K562 (cell line): ENCODE measurements around the gene RNF11. TPM values are rescaled to one million over a fixed set of nuclear protein-coding genes. Genes with fewer than 3 reads are reported as not detected.
A peak's percentile ranks its signal among the peaks of the same experiment; 100 is the strongest.

ENCODE experiments used
- CC2D1A ChIP-seq: fragments of 450-650 bp; IDR thresholded peaks from 2 replicates; pipeline ENCODE4 v1.6.1; 2017; ENCODE audit warnings: mild to moderate bottlenecking
- DNMT1 ChIP-seq: fragments of 450-650 bp; IDR thresholded peaks from 2 replicates; pipeline ENCODE4 v1.6.1; 2016; ENCODE audit warnings: antibody characterized with exemption, mild to moderate bottlenecking
- ETV1 ChIP-seq: fragments of 450-650 bp; conservative IDR thresholded peaks from 2 replicates; pipeline ENCODE4 v1.6.1; 2016; ENCODE audit warnings: missing genetic modification characterization, control low read depth, low read depth, missing compliant biosample characterization
- PHB ChIP-seq: fragments of 250-450 bp; sonication (Bioruptor Pico); IDR thresholded peaks from 2 replicates; pipeline ENCODE4 v1.5.0; 2021
- RB1 ChIP-seq: fragments of 450-650 bp; IDR thresholded peaks from 2 replicates; pipeline ENCODE4 v1.6.1; 2017; ENCODE audit warnings: low read depth, mild to moderate bottlenecking
- SPI1 ChIP-seq: IDR thresholded peaks from 2 replicates; pipeline ENCODE4 v1.6.1; 2011; ENCODE audit warnings: low read depth, low read length, control low read depth, borderline replicate concordance
- TEAD4 ChIP-seq, 2 experiments: sonication (generic) in 1 of 2; formaldehyde crosslinking in 1 of 2; IDR thresholded peaks; 2 replicates each; pipeline versions ENCODE4 v1.6.1 to v1.8.0; 2012 to 2022; ENCODE audit warnings: borderline replicate concordance in 1 of 2, inconsistent platforms in 1 of 2, low read length in 1 of 2, mild to moderate bottlenecking in 1 of 2, missing genetic modification reagents in 1 of 2
- XRCC5 ChIP-seq: fragments of 200-400 bp; formaldehyde crosslinking; IDR thresholded peaks from 2 replicates; pipeline ENCODE4 v1.6.1; 2017; ENCODE audit warnings: low read depth, mild to moderate bottlenecking, low read length
- ZNF121 ChIP-seq: sonication (generic); formaldehyde crosslinking; conservative IDR thresholded peaks from 2 replicates; pipeline ENCODE4 v1.8.0; 2022; ENCODE audit warnings: missing genetic modification reagents
- polyA plus RNA-seq, 8 experiments: library from polyadenylated mRNA; depleted of rRNA in 4 of 8; stranded (reverse) in 5 of 8; unstranded in 3 of 8; fragments of >200 nt; fragmentation: Nextera tagmentation in 2 of 8; fragmentation: Illumina TruSeq in 1 of 8; extraction: Ambion mirVana in 2 of 8; extraction: Trizol in 1 of 8; gene quantifications; 2 replicates each; pipeline versions ENCODE4 v1.2.1 to v1.2.3, GENCODE V29; 2011 to 2014; ENCODE audit warnings: inconsistent platforms in 1 of 8, missing spikeins in 1 of 8
- total RNA-seq, 7 experiments: library from RNA; depleted of rRNA in 6 of 7; stranded (reverse); fragments of >200 nt in 6 of 7; fragmentation: Illumina TruSeq in 2 of 7; extraction: Trizol in 2 of 7; gene quantifications; 2 replicates each; pipeline versions ENCODE4 v1.2.1 to v1.2.3, GENCODE V29; 2011 to 2021; ENCODE audit warnings: low replicate concordance in 1 of 7
- TF ChIP-seq, protein P1 (sequence below): sonication (generic); formaldehyde crosslinking; IDR thresholded peaks from 2 replicates; pipeline ENCODE4 v1.8.0; 2022; ENCODE audit warnings: mild to moderate bottlenecking, missing genetic modification reagents, borderline replicate concordance
- TF ChIP-seq, protein P2 (sequence below), 2 experiments: fragments of 450-650 bp; formaldehyde crosslinking in 1 of 2; IDR thresholded peaks; 2 replicates each; pipeline versions ENCODE4 v1.4.0 to v1.6.1; 2014 to 2020; ENCODE audit warnings: mild to moderate bottlenecking in 2 of 2, borderline replicate concordance in 1 of 2, low read depth in 1 of 2

The RNF11 gene
- total and polyA plus RNA-seq, 9 of the 15 experiments (the other 6 are each of a cell fraction or from before 2014, with no cell fraction given), result 5.7 to 34.3 (median 23.1) TPM

DNA sequence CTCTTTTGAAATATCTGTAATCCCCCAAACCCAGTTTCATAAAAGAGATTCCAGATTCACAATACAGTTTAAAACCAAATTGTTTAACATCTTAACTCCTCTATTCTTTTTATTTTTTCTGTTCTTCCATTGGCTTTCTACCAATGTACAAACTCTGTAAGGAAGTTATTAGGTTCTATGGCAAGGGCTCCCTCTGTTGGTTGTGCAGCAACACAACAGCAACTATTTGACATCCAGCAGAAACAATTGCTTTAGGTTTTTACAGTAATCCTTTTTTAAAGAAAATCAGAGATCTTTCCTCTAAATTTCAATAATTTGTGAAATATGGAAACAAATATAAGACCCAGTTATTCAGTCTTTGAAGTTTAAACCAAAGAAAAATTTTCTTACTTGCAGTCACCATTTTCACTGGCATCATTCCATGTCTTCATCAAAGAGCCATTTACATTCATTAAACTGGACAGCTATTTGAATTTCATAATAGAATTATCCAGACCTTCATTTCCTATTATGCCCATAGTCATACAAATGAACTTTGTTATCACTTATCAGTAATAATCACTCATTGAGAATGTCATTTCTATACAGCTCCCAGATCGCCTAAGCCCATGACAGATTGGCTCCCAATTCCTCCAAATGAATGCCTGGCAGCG lies 46.5 kb upstream of the RNF11 start (continued):
- 0 out of 2 replicates have a peak, but pooled peaks have one; percentile 20 for TF ChIP-seq TEAD4 (IDR thresholded peaks at IDR 0.05; ENCODE audit: low read length)
- no peak for TF ChIP-seq TEAD4 (CRISPR knock-in tag; IDR thresholded peaks at IDR 0.05; ENCODE audit: borderline replicate concordance)
- TF ChIP-seq CC2D1A, result 0 out of 2 replicates have a peak, but pooled peaks have one; percentile 48
- TF ChIP-seq ZNF121, result no peak
- TF ChIP-seq PHB (CRISPR knock-in tag), result no peak
- no peak for TF ChIP-seq DNMT1
- TF ChIP-seq XRCC5, result no peak
- TF ChIP-seq SPI1, result 0 out of 2 replicates have a peak, but pooled peaks have one; percentile 26
- TF ChIP-seq RB1, result 0 out of 2 replicates have a peak, but pooled peaks have one; percentile 22
- TF ChIP-seq, protein P1, sequence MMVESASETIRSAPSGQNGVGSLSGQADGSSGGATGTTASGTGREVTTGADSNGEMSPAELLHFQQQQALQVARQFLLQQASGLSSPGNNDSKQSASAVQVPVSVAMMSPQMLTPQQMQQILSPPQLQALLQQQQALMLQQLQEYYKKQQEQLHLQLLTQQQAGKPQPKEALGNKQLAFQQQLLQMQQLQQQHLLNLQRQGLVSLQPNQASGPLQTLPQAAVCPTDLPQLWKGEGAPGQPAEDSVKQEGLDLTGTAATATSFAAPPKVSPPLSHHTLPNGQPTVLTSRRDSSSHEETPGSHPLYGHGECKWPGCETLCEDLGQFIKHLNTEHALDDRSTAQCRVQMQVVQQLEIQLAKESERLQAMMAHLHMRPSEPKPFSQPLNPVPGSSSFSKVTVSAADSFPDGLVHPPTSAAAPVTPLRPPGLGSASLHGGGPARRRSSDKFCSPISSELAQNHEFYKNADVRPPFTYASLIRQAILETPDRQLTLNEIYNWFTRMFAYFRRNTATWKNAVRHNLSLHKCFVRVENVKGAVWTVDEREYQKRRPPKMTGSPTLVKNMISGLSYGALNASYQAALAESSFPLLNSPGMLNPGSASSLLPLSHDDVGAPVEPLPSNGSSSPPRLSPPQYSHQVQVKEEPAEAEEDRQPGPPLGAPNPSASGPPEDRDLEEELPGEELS (CRISPR knock-in tag), result no peak
- TF ChIP-seq ETV1 (tag), result peak; percentile 40; the same call in 1 of the 2 replicates
- TF ChIP-seq, protein P2, sequence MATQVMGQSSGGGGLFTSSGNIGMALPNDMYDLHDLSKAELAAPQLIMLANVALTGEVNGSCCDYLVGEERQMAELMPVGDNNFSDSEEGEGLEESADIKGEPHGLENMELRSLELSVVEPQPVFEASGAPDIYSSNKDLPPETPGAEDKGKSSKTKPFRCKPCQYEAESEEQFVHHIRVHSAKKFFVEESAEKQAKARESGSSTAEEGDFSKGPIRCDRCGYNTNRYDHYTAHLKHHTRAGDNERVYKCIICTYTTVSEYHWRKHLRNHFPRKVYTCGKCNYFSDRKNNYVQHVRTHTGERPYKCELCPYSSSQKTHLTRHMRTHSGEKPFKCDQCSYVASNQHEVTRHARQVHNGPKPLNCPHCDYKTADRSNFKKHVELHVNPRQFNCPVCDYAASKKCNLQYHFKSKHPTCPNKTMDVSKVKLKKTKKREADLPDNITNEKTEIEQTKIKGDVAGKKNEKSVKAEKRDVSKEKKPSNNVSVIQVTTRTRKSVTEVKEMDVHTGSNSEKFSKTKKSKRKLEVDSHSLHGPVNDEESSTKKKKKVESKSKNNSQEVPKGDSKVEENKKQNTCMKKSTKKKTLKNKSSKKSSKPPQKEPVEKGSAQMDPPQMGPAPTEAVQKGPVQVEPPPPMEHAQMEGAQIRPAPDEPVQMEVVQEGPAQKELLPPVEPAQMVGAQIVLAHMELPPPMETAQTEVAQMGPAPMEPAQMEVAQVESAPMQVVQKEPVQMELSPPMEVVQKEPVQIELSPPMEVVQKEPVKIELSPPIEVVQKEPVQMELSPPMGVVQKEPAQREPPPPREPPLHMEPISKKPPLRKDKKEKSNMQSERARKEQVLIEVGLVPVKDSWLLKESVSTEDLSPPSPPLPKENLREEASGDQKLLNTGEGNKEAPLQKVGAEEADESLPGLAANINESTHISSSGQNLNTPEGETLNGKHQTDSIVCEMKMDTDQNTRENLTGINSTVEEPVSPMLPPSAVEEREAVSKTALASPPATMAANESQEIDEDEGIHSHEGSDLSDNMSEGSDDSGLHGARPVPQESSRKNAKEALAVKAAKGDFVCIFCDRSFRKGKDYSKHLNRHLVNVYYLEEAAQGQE (IDR thresholded peaks at IDR 0.05; ENCODE audit: borderline replicate concordance), result peak; percentile 90
- TF ChIP-seq, protein P2 (CRISPR knock-in tag; IDR thresholded peaks at IDR 0.05; ENCODE audit: low read depth), result no peak
- TF ChIP-seq, all 486 proteins: peak for 18
